ENCODE data around the gene TECTA.

DNA sequence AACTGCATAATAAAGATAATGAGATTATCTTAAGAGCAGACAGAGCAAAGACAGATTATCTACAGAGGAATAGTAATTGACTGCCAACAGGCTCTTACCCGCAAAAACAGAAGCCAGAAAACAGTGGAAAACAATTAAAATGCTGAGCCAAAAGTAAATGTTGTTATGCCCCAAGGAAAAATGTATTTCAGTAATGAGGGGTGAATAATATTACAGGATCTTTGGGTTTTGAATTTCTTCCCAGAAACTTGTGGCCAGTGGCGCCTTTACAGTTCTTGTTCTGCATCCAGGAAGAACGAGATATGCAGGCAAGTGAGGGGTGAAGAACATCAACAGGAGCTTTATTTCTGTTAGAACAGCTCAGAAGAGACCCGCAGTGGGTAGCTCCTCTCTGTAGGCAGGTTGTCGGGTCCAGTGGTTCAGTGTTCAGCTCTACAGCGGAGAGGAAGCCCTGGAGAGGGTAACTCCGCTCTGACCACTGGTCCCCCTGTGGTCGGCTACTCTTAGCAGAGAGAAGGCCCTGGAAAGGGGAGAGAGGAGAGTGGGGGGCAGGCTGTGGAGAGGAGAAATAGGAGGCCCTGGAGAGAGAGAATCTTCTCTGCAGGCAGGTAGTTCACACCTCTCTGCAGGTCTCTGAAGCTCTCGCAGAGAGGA lies 139.7 kb downstream of the TECTA start:
- TF ChIP-seq, protein P1, sequence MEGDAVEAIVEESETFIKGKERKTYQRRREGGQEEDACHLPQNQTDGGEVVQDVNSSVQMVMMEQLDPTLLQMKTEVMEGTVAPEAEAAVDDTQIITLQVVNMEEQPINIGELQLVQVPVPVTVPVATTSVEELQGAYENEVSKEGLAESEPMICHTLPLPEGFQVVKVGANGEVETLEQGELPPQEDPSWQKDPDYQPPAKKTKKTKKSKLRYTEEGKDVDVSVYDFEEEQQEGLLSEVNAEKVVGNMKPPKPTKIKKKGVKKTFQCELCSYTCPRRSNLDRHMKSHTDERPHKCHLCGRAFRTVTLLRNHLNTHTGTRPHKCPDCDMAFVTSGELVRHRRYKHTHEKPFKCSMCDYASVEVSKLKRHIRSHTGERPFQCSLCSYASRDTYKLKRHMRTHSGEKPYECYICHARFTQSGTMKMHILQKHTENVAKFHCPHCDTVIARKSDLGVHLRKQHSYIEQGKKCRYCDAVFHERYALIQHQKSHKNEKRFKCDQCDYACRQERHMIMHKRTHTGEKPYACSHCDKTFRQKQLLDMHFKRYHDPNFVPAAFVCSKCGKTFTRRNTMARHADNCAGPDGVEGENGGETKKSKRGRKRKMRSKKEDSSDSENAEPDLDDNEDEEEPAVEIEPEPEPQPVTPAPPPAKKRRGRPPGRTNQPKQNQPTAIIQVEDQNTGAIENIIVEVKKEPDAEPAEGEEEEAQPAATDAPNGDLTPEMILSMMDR (IDR thresholded peaks at IDR 0.05) = no peak
- no peak for TF ChIP-seq POLR2A (IDR thresholded peaks at IDR 0.05)
